Endothelial cell of umbilical vein (primary cell): ENCODE data around the gene DRD4. TPM values are rescaled to one million over a fixed set of nuclear protein-coding genes. Genes with fewer than 3 reads are reported as not detected.

Experiments used
- BruUV-seq: library from RNA; stranded (reverse); fragments of 400-500 nt; replicated peaks from 2 replicates; lab custom pipeline; 2021; lab: Mats Ljungman, UMichigan
- CTCF ChIA-PET: fragments of 300-600, 350-600 bp; sonication (Branson Sonifier 250); formaldehyde crosslinking; loops from one replicate; lab custom pipeline; 2021; ENCODE audit warnings: antibody characterized with exemption, inconsistent platforms; lab: Charles Lee
- POLR2A ChIA-PET: fragments of 300-600, 350-600 bp; sonication (Branson Sonifier 250); formaldehyde crosslinking; loops from one replicate; lab custom pipeline; 2021; ENCODE audit warnings: antibody characterized with exemption, inconsistent platforms; lab: Charles Lee
- DNase-seq: peaks from one replicate; pipeline ENCODE4 v3.0.0-alpha.2; 2011; ENCODE audit warnings: low read depth, low spot score
- FAIRE-seq: peaks from 2 replicates; lab custom pipeline; 2011; peaks lifted over from hg19 to GRCh38; lab: Jason Lieb, UNC
- H2AFZ ChIP-seq: 2 replicates; pipeline ENCODE4 v1.6.0; 2012; ENCODE audit warnings: low read depth, low read length, control low read depth, inconsistent platforms
- H3K27ac ChIP-seq: 2 replicates; pipeline ENCODE4 v1.5.1; 2011; ENCODE audit warnings: low read depth, mild to moderate bottlenecking, control low read depth, low read length, moderate library complexity; ENCODE audit not compliant: insufficient read depth
- H3K27me3 ChIP-seq, 2 experiments: 2 replicates each; pipeline versions ENCODE4 v1.6.0 to v1.6.1; 2011; ENCODE audit warnings: low read length in 2 of 2, mixed read lengths in 1 of 2; ENCODE audit not compliant: control insufficient read depth in 2 of 2, insufficient read depth in 2 of 2
- H3K36me3 ChIP-seq, 2 experiments: 2 replicates in 1 of 2; 3 replicates in 1 of 2; pipeline ENCODE4 v1.5.1; 2011; ENCODE audit warnings: low read length in 2 of 2, mild to moderate bottlenecking in 1 of 2, moderate library complexity in 1 of 2; ENCODE audit not compliant: control insufficient read depth in 2 of 2, insufficient read depth in 2 of 2; ENCODE audit errors: extremely low read depth in 1 of 2
- H3K4me1 ChIP-seq: 3 replicates; pipeline ENCODE4 v1.5.1; 2011; ENCODE audit warnings: mild to moderate bottlenecking, low read length; ENCODE audit not compliant: control insufficient read depth, insufficient read depth; ENCODE audit errors: extremely low read depth
- H3K4me2 ChIP-seq: 2 replicates; pipeline ENCODE4 v1.6.1; 2011; ENCODE audit warnings: low read length, control low read depth, mixed read lengths; ENCODE audit not compliant: insufficient read depth
- H3K4me3 ChIP-seq, 3 experiments: fragments of 200-600 bp in 1 of 3; sonication (generic), shearing (Covaris generic) in 1 of 3; replicated peaks in 1 of 3; 2 replicates each; pipeline ENCODE4 v1.5.1; 2011 to 2016; ENCODE audit warnings: control low read depth in 3 of 3, low read length in 3 of 3, mild to moderate bottlenecking in 2 of 3, inconsistent platforms in 1 of 3, low read depth in 1 of 3, moderate library complexity in 1 of 3; ENCODE audit not compliant: insufficient read depth in 1 of 3
- H3K79me2 ChIP-seq: 2 replicates; pipeline ENCODE4 v1.6.0; 2012; ENCODE audit warnings: low read length, inconsistent platforms; ENCODE audit not compliant: control insufficient read depth, insufficient read depth
- H3K9ac ChIP-seq: replicated peaks from 2 replicates; pipeline ENCODE3; 2011; ENCODE audit warnings: low read length, control low read depth; ENCODE audit not compliant: insufficient read depth; ENCODE audit errors: extremely low read depth
- H3K9me1 ChIP-seq: replicated peaks from 3 replicates; pipeline ENCODE4 v1.6.0; 2011; ENCODE audit warnings: mild to moderate bottlenecking, low read length; ENCODE audit not compliant: control insufficient read depth, insufficient read depth; ENCODE audit errors: extremely low read depth
- H3K9me3 ChIP-seq: replicated peaks from 2 replicates; pipeline ENCODE4 v1.5.1; 2012; ENCODE audit warnings: low read length, inconsistent platforms; ENCODE audit not compliant: control insufficient read depth, insufficient read depth
- H4K20me1 ChIP-seq: replicated peaks from 2 replicates; pipeline ENCODE3; 2011; ENCODE audit warnings: mild to moderate bottlenecking, low read length; ENCODE audit not compliant: control insufficient read depth, insufficient read depth; ENCODE audit errors: extremely low read depth
- EZH2 ChIP-seq: IDR thresholded peaks from 2 replicates; pipeline ENCODE4 v1.6.1; 2012; ENCODE audit warnings: borderline replicate concordance, low read depth, mild to moderate bottlenecking, moderate library complexity, low read length, inconsistent platforms; ENCODE audit not compliant: severe bottlenecking
- FOS ChIP-seq: IDR thresholded peaks from 2 replicates; pipeline ENCODE4 v1.6.1; 2011; ENCODE audit warnings: mild to moderate bottlenecking, low read length, moderate library complexity, borderline replicate concordance; ENCODE audit not compliant: insufficient read depth
- GATA2 ChIP-seq: IDR thresholded peaks from 2 replicates; pipeline ENCODE4 v1.7.0; 2011; ENCODE audit warnings: low read depth, mild to moderate bottlenecking, moderate library complexity, mixed read lengths, low read length; ENCODE audit not compliant: insufficient read length, insufficient read depth
- MYC ChIP-seq: IDR thresholded peaks from one replicate; pipeline ENCODE4 v1.6.1; 2011; ENCODE audit warnings: mild to moderate bottlenecking, low read depth, low read length
- POLR2A ChIP-seq: IDR thresholded peaks from 2 replicates; pipeline ENCODE4 v1.6.1; 2012; ENCODE audit warnings: low read depth, mild to moderate bottlenecking, control low read depth, low read length
- dilution Hi-C: fragments of 300-500 bp; cut with MboI; formaldehyde crosslinking; loops from one replicate; pipeline ENCODE4 v1.15.0; 2019; ENCODE audit warnings: low sequenced_read_pairs; ENCODE audit not compliant: extremely low pct_ligation_motif_present
- intact Hi-C: fragments of 100-400 bp; cut with micrococcal nuclease; formaldehyde crosslinking; loops from one replicate; pipeline ENCODE4 v1.10.0; 2022
- polyA plus RNA-seq, 4 experiments: library from polyadenylated mRNA; depleted of rRNA in 3 of 4; stranded (reverse) in 3 of 4; unstranded in 1 of 4; fragments of >200 nt; gene quantifications; 2 replicates each; pipeline versions ENCODE4 v1.2.1 to v1.2.3, GENCODE V29; 2011 to 2012; ENCODE audit warnings: missing spikeins in 1 of 4
- total RNA-seq: library from RNA; stranded (reverse); gene quantifications from 2 replicates; pipeline ENCODE4 v1.2.3, GENCODE V29; 2021
- TF ChIP-seq, protein P1 (sequence below): IDR thresholded peaks from 2 replicates; pipeline ENCODE4 v1.6.1; 2011; ENCODE audit not compliant: insufficient read depth, insufficient read length
- TF ChIP-seq, protein P2 (sequence below), 2 donors: IDR thresholded peaks; 1 replicate in 1 of 2; 2 replicates in 1 of 2; pipeline ENCODE4 v1.5.1; 2011; ENCODE audit warnings: low read length in 2 of 2, mild to moderate bottlenecking in 2 of 2, moderate library complexity in 2 of 2, control low read depth in 1 of 2, inconsistent platforms in 1 of 2, low read depth in 1 of 2; ENCODE audit not compliant: insufficient read depth in 1 of 2; ENCODE audit errors: extremely low read depth in 1 of 2

DRD4 gene
- total and polyA plus RNA-seq, 2 donors (not counting 3 experiments of a cell fraction or from before 2014, with no cell fraction given) = 0.24 TPM; not detected in 1

DNA sequence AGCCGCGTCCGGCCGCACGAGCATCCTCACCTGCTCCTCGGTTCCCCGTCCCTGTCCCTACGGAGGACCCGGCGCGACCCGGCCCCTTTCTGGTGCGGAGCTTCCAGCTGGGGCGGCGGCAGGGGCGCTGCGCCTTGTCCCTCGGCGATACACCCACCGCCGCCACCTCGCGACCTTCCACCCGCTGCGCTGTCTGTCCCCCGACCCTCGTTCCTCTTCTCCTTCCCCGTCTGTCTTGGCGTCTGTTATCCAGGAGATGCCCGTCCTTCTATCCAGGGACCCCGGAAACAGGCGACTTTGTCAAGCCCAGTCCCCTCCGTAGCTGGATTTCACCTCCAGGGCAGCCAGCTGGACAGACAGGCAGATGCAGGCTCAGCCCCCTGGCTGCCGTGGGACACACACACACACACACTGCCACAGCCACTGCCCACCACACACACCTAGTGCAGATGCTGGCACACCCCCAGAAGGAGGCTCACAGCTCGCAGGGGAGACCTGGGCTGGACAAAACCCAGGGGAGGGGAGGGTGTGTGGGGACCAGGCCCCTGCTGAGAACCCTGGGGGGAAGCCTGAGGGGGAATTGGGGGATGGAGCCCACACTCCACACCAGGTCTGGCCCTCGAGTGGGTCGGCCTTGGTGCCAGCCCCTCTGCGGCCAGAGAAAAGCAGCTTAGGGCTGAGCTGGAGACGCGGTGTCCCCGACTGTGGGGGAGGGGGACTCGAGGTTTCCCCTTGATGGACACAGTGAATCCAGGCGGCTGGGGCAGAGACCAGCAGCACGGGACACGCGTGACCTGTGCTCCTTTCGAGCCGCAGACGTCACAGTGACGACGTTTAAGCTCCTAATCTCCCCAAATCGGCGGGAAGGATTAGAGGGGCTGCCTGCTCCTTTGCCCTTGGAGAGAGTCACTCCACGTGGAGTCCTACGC lies 788 bp downstream of the DRD4 start:
- Histone ChIP-seq H2AFZ (no peak overlapping the region), H4K20me1 (no peaks in the 10 kb centered on the region), H3K4me3 (no peak overlapping the region), H3K27ac (no peak overlapping the region), H3K36me3 (no peaks in the 10 kb centered on the region), H3K79me2 (no peaks in the 10 kb centered on the region), H3K27me3 (peaks cover 27 to 45% of the 10 kb centered on the region in 2 experiments), H3K9me1 (no peaks in the 10 kb centered on the region), H3K9me3 (no peaks in the 10 kb centered on the region), H3K4me1 (peaks cover 4% of the 10 kb centered on the region), H3K4me2 (no peak overlapping the region), H3K9ac (no peak overlapping the region)
- intact Hi-C loops (no loop called here), dilution Hi-C loops (no loop called here)
- TF ChIP-seq, protein P1, sequence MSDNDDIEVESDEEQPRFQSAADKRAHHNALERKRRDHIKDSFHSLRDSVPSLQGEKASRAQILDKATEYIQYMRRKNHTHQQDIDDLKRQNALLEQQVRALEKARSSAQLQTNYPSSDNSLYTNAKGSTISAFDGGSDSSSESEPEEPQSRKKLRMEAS = no peak
- TF ChIP-seq POLR2A (no peak), GATA2 (no peak), FOS (no peak), EZH2 (peak; percentile 90), MYC (no peak)
- TF ChIP-seq, protein P2, sequence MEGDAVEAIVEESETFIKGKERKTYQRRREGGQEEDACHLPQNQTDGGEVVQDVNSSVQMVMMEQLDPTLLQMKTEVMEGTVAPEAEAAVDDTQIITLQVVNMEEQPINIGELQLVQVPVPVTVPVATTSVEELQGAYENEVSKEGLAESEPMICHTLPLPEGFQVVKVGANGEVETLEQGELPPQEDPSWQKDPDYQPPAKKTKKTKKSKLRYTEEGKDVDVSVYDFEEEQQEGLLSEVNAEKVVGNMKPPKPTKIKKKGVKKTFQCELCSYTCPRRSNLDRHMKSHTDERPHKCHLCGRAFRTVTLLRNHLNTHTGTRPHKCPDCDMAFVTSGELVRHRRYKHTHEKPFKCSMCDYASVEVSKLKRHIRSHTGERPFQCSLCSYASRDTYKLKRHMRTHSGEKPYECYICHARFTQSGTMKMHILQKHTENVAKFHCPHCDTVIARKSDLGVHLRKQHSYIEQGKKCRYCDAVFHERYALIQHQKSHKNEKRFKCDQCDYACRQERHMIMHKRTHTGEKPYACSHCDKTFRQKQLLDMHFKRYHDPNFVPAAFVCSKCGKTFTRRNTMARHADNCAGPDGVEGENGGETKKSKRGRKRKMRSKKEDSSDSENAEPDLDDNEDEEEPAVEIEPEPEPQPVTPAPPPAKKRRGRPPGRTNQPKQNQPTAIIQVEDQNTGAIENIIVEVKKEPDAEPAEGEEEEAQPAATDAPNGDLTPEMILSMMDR (IDR thresholded peaks at IDR 0.05; ENCODE audit: extremely low read depth in 1 of 2, insufficient read depth in 1 of 2, low read depth in 1 of 2, low read length in 2 of 2) = no peak
- no peak for FAIRE-seq
- DNase-seq = no peak
- BruUV-seq = no TSS peak
- CTCF ChIA-PET = no interaction called here
- POLR2A ChIA-PET = no interaction called here
